GM19023 (cell line): ENCODE results near the gene HOXB7.

Experiments
- ATAC-seq: cut with Tn5 transposase; IDR thresholded peaks from one replicate; pipeline ENCODE4 v1.9.1; 2021; ENCODE audit warnings: mild to moderate bottlenecking, moderate library complexity; ENCODE audit not compliant: unreplicated experiment

HOXB7 gene

GRCh38 chr17:48624544-48625494 is 14.0 kb upstream of the HOXB7 start:
- ATAC-seq: no peak

DNA sequence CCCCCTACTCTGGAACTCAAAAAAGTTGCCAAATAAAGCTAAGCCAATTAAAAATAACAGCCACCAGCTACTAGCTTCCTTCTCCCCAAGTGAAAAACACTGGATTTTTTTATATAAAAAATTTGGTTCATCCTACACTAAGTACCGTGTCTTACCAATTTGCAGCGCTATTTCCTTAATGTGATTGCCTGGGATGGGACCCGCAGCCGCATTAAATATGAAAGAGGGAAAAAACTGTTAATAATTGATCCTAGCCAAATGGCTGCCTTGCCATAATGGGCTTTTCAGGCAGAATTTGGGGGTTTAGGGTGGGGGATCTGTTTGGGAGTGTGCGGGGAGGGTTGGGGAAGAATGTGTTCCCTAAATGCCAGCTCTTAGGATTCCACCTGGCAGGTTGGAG is 13.3 kb upstream of the HOXB7 start:
- no peak for ATAC-seq

DNA sequence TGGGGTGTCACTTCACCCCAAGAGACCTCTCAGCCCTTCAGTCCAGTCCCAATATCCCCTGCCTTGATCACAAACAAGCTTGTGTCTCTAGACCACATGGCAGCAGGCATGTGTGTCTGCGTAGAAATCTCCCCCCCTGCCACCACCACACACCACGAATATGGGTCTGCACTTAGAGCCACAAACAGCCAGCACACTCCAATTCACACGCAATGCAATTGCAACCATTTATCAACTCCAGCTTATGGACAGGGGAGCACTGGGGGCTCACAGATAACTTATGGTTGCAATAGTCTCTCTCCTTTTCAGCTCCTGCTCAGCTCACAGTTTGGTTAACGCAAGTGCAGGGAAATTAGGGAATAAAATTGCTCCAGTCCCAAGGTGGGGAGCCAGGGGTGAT is 12.8 kb upstream of the HOXB7 start:
- ATAC-seq: no peak

DNA sequence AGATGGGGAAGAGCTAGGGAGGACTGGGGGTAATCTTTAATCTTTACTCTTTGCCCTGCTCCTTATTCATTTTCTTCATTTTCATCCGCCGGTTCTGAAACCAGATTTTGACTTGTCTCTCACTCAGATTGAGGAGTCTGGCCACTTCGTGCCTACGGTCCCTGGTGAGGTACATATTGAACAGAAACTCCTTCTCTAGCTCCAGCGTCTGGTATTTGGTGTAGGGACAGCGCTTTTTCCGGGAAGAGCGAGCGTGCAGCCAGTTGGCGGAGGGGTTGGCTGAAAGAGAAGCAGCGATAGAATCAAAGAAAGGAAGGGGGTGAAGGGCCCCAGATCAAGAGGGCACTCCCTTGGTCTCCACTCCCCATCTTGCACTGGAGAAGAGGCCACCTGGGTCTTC is 12.0 kb upstream of the HOXB7 start:
- ATAC-seq: no peak

DNA sequence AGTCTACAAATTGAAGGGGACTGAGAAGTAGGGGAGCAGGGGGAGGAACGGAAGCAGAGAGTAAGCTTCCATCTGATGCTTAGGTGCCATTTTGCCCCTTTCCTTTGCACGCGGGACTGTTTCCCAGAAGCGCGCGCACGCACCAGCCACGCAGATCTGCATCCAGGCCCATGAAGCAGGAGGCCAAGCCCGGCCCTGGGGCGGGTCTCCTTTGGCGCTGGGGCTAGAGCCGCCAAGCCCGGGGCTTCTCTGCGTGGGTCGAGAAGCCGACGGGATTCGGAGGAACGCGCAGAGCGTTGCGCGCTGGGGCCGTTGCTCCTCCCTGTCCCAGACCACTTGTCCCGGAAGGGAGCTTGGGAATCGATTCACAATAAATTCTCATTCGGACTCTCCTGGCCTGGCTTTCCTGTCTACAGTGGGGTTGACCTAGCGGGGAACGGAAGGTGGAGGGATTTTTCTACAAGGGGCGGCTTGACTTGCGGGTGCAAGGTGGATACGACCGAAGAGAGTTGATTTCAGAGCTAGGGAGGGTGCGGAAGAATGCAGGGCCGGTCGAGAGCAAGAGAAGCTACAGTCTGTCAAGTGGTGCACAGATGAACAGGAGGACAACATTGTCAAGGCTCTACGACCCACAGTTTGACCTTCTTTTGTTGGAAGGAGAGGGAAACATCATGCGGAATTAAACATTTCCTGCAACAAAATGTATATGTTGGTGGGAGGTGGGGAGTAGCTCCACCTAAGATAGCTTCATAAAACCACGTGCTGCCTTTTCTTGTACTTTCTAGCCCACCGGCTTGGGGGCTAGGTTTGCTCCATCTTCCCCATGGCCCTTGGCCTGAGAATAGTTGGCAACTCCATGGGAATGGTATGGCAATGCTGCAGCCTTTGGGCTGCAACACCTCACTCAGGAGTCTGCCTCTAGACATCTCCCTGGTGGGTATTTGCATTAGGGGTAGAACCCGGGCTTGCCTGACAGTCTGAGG is 10.9 kb upstream of the HOXB7 start:
- no peak for ATAC-seq

DNA sequence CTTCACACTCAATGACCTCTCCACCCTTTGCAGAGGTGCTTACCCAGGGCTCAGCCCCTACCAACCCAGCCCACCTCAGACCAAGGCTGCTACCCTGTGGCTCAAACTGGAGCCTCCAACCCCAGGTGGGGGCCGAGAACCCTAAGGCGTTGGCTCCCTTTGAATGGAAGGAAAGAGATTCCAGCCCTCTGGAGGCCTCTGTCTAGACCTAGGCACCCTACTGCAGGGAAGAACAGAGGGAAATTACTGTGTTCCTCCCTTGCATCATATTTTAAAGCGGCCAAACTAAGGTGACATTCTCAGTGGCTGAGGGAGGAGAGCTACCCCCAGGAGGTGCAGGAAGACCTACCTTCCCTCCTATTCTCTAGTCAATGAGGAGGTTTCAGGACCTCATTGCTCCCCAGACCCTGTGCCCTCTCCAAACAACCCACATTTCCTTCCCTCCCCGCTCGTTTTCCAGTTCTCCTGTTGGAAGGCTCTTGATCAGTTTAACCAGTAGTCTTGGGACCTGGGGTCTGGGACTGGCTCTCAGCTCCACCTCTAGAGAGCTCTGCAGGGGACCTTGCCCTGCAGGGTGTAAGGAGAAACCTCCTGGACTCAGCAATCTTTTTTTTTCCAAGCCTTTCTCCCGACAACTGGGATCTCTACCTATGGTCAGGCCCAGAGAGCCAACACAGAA is 9.8 kb upstream of the HOXB7 start:
- no peak for ATAC-seq

- ATAC-seq: no peak
These were observed 9.1 kb upstream of the HOXB7 start for GRCh38 chr17:48619826-48620449.

GRCh38 chr17:48618256-48618896 is 7.6 kb upstream of the HOXB7 start:
- no peak for ATAC-seq

GRCh38 chr17:48617471-48618255 is 6.8 kb upstream of the HOXB7 start:
- ATAC-seq: no peak

DNA sequence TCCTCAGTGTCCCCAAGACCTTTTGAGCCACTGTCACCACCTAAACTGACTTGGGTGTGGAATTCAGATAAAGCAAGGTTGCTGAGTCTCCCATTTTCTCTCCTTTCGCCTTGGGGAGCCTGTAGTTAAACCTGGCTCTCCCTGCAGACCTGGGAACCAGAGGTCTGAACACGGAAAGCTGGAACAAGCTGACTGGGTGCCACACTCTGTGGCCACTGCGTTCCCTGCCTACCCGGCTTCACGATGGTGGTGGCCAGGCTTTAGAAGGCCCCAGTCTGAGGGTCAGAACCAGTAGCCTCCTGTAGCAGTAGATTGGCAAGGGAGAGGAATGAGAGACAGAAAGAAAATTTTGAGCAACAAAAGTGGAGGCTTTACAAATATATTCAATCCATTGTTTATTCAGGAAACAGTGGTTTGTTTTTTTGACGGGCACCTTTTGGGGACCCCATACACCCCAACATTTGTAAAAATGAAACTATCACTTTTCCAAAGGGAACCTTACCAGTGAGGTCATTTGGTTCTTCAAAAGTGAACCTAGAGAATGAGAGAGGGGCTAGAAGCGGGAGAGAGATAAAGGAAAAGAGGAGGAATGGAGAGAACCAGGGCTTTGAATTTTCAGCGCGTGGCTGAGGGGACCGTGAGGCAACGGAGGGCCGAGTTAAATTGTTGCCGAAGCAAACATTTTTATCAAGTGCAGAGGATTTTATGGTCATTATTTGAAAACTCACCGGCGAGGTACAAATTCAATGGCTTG is 6.1 kb upstream of the HOXB7 start:
- ATAC-seq: no peak

- no peak for ATAC-seq
These were observed 5.3 kb upstream of the HOXB7 start for GRCh38 chr17:48615963-48616716.

DNA sequence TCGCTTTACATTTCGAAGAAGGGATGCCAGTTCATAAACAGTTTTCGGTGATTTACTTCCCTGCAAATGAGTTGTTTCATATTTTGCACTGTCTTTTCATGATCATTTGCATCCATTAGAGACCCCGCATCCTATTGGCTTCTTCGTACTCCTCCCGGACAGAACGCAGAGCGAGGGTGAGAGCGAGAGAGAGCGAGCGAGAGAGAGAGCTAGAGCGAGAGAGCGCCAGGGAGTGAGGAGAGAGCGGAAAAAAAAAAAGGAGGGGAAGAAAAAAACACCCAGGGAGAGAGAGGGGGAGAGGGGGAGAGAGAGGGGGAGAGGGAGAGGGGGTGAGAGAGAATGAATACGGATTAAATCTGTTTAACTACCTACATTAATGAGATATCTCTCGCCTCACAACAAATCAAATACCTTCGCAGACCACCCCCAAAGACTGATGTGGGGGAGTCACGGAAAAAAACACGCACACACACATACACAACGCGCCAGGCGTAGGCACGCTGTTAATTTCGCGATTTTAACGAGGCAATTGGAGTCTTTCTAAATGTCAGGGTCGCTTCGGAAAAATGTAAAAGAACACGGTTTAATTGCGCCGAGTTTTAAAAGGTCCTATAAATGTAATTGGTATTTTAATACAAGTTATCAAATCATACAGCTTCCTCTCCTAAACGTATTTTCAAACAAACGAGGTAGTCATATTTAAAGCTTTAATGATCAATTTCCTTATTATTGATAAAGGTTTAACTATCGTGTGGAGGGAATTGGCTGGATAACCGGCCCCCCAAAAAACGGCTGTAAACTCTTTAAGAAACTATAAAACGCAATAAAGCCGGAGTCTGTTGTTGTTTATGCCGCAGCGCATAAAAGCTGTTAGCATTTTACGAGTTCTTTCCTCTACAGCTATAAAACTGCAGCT is 4.5 kb upstream of the HOXB7 start, which contains the start of gene HOXB8:
HOXB8 (minus strand) TSS at position 246 of the 916 bp plus-strand sequence. CDS start 588 bp downstream, outside the sequence.
- no peak for ATAC-seq

GRCh38 chr17:48613862-48614694 is 3.3 kb upstream of the HOXB7 start:
- ATAC-seq: no peak

- ATAC-seq: no peak
These were observed 2.3 kb upstream of the HOXB7 start for GRCh38 chr17:48612854-48613691.

DNA sequence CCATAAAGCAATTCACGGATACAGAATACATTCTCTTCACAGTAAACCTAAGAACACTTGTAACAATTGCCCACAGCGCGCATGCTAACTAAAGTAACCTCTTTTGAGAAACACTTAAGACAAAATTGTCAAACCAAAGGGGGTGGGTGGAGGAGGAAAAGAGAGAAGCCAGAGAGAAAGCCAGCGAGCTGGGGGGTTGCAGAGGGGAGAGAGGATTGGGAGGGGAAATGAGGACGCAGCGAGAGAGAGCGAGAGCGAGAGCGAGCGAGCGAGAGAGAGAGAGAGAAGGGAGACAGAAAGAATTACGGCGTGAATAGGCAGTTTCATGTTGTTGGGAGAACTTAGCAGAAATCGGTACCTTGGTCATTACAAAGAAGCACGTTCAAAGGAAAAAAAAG is 1.6 kb upstream of the HOXB7 start:
- ATAC-seq: no peak
